PFSK-1 (cell line): ENCODE data around the gene POLD1.
A peak's percentile ranks its signal among the peaks of the same experiment; 100 is the strongest.

Experiments
- FOXP2 ChIP-seq: optimal IDR thresholded peaks from 2 replicates; pipeline ENCODE3; 2011; ENCODE audit warnings: borderline replicate concordance, control low read depth, inconsistent platforms; ENCODE audit not compliant: insufficient read depth; ENCODE audit errors: extremely low read length, extremely low read depth
- POLR2AphosphoS5 ChIP-seq: IDR thresholded peaks from 2 replicates; pipeline ENCODE4 v1.6.1; 2012; ENCODE audit warnings: low read depth, mild to moderate bottlenecking, control low read depth, low read length, moderate library complexity
- REST ChIP-seq, 2 experiments: IDR thresholded peaks; 2 replicates each; pipeline versions ENCODE4 v1.6.1 to v1.8.0; 2011 to 2012; ENCODE audit warnings: low read depth in 2 of 2, low read length in 2 of 2, control low read depth in 1 of 2, inconsistent platforms in 1 of 2, mild to moderate bottlenecking in 1 of 2, moderate library complexity in 1 of 2; ENCODE audit not compliant: insufficient read depth in 1 of 2
- SIN3A ChIP-seq: IDR thresholded peaks from 2 replicates; pipeline ENCODE4 v1.6.1; 2012; ENCODE audit warnings: mild to moderate bottlenecking, low read length, moderate library complexity, borderline replicate concordance; ENCODE audit not compliant: insufficient read depth
- TAF1 ChIP-seq: IDR thresholded peaks from 2 replicates; pipeline ENCODE4 v1.6.1; 2012; ENCODE audit warnings: low read length, control low read depth, borderline replicate concordance; ENCODE audit not compliant: insufficient read depth

Gene POLD1

GRCh38 chr19:50460161-50460765, 76.1 kb downstream of the POLD1 start:
- no peak for TF ChIP-seq SIN3A
- TF ChIP-seq TAF1, result no peak
- no peak for TF ChIP-seq FOXP2
- no peak for TF ChIP-seq REST (IDR thresholded peaks at IDR 0.05; ENCODE audit: insufficient read depth in 1 of 2, low read depth in 2 of 2, low read length in 2 of 2)
- no peak for TF ChIP-seq POLR2AphosphoS5

- no peak for TF ChIP-seq TAF1
- TF ChIP-seq REST (IDR thresholded peaks at IDR 0.05; ENCODE audit: insufficient read depth in 1 of 2, low read depth in 2 of 2, low read length in 2 of 2), result no peak
- TF ChIP-seq FOXP2, result peak; percentile 39
These were observed 77.1 kb downstream of the POLD1 start for GRCh38 chr19:50461066-50461875.

- TF ChIP-seq FOXP2 (no peak), SIN3A (no peak), POLR2AphosphoS5 (no peak), REST (IDR thresholded peaks at IDR 0.05; ENCODE audit: insufficient read depth in 1 of 2, low read depth in 2 of 2, low read length in 2 of 2) (no peak), TAF1 (no peak)
These were observed 78.8 kb downstream of the POLD1 start for GRCh38 chr19:50462970-50463369.

- TF ChIP-seq POLR2AphosphoS5, result no peak
- no peak for TF ChIP-seq SIN3A
- no peak for TF ChIP-seq TAF1
- TF ChIP-seq FOXP2, result no peak
- TF ChIP-seq REST (IDR thresholded peaks at IDR 0.05; ENCODE audit: insufficient read depth in 1 of 2, low read depth in 2 of 2, low read length in 2 of 2), result no peak
These were observed 80.2 kb downstream of the POLD1 start for GRCh38 chr19:50464348-50464747.
